Muscle of back (tissue), 10 donors: ENCODE data around the gene NDUFAF8. TPM values are rescaled to one million over a fixed set of nuclear protein-coding genes. Genes with fewer than 3 reads are reported as not detected.

Experiments used
- polyA plus RNA-seq, 10 donors: library from polyadenylated mRNA; unstranded; fragments of 120-200 nt; gene quantifications; one replicate each; pipeline ENCODE4 v1.2.1, GENCODE V29; 2013; ENCODE audit not compliant: insufficient read length in 10 of 10

NDUFAF8 gene
- polyA plus RNA-seq, 10 donors = 33.4 to 52.8 (median 42.1) TPM

Other genes starting within 250 kb of the NDUFAF8 start
- 10 to 100 TPM; 17.0 to 26.6 (median 24.9) TPM for gene CHMP6, start 247.5 kb upstream of the NDUFAF8 start, polyA plus RNA-seq
- gene BAIAP2, start 204.2 kb upstream of the NDUFAF8 start, polyA plus RNA-seq = 10 to 100 TPM; 12.1 to 25.2 (median 16.6) TPM
- gene PVALEF, start 73.8 kb upstream of the NDUFAF8 start, polyA plus RNA-seq = under 1 TPM; 0.13 to 0.86 (median 0.43) TPM
- gene AATK, start 73.1 kb upstream of the NDUFAF8 start, polyA plus RNA-seq = 10 to 100 TPM in 3 of 10 donors, 1 to 10 TPM in 7; 6.9 to 12.0 (median 8.9) TPM
- gene CEP131, start 16.4 kb upstream of the NDUFAF8 start, polyA plus RNA-seq = 10 to 100 TPM in 4 of 10 donors, 1 to 10 TPM in 6; 7.1 to 14.4 (median 9.2) TPM
- 10 to 100 TPM in 9 of 10 donors, 1 to 10 TPM in 1; 7.7 to 14.8 (median 11.6) TPM for gene TEPSIN, start 263 bp upstream of the NDUFAF8 start, polyA plus RNA-seq
- gene SLC38A10, start 56.0 kb downstream of the NDUFAF8 start, polyA plus RNA-seq = 10 to 100 TPM; 33.7 to 55.6 (median 44.7) TPM
- 10 to 100 TPM in 7 of 10 donors, 1 to 10 TPM in 3; 6.9 to 15.7 (median 12.1) TPM for gene BAHCC1, start 156.1 kb downstream of the NDUFAF8 start, polyA plus RNA-seq